HG03159 (cell line): ENCODE results near the gene TMEM120A.

Experiments used
- ATAC-seq: cut with Tn5 transposase; IDR thresholded peaks from one replicate; pipeline ENCODE4 v1.9.1; 2021; ENCODE audit warnings: mild to moderate bottlenecking, moderate library complexity; ENCODE audit not compliant: unreplicated experiment

Gene TMEM120A

GRCh38 chr7:75961218-75961617 lies 33.2 kb downstream of the TMEM120A start:
- no peak for ATAC-seq

- no peak for ATAC-seq
Measured at GRCh38 chr7:75960372-75960771, 34.0 kb downstream of the TMEM120A start.

DNA sequence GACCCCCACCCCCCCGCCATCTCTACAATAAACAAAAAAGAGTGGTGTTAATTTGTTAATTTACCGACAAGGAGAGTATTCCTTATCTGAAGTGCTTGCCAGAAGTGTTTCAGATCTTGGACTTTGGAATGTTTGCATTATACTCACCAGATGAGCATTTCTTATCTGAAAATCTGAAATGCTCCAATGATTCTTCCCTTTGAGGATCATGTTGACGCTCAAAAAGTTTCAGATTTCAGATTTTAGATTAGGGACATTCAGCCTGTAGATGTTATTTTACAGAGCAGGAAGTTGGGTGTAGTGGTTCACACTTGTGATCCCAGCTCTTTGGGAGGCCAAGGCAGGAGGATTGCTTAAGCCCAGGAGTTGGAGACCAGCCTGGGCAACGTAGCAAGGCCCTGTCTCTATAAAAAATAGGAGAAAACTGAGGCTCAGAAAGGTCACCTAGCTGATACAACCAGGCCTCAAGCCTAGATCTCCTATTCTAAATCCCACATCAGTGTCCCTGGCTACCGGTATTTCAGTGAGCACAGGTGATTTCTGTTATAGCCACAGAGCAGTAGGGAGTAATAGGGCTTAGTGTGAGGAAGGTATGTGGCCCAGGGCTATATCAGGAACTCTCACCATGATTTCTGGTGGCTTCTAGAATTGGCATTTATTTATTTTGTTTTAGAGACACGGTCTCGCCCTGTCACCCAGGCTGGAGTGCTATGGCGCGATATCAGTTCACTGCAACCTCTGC lies 35.4 kb downstream of the TMEM120A start:
- ATAC-seq = no peak

DNA sequence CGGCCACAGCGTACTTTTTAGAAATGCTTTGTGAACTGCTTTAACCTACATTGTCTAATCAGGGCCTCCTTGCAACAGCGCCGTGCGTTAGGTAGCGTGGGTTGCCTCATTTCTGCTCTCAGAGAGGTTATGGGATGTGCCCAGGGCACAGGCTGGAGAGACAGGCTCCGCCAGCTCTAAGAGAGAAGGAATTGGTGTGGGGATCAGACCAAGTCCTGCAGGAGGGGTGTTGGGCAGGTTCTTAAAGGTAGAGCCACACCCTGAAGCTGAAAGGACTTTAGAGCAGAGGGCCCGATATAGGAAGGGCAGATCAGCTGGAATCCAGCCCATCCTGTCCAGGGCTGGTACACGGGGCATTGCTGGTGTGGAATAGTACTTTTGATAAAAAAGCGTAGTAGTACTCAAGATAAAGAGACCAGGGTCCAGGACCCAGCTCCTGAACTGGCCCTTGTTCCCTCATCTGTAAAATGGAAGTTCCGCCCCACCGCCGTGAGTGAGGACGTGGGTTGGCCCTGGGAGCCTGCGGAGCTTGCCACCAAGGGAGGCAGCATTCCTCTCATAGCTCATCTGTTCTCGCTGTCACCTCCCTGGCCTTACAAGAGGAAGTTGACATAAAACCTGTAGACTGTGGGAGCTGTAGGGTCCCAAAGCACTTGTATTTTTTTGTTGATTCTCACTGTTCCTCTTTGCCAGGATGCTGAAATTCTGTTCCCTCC lies 37.2 kb downstream of the TMEM120A start:
- ATAC-seq = no peak

- no peak for ATAC-seq
Measured at GRCh38 chr7:75955331-75955955, 39.0 kb downstream of the TMEM120A start.

- ATAC-seq = no peak
Measured at GRCh38 chr7:75953931-75954330, 40.5 kb downstream of the TMEM120A start.

DNA sequence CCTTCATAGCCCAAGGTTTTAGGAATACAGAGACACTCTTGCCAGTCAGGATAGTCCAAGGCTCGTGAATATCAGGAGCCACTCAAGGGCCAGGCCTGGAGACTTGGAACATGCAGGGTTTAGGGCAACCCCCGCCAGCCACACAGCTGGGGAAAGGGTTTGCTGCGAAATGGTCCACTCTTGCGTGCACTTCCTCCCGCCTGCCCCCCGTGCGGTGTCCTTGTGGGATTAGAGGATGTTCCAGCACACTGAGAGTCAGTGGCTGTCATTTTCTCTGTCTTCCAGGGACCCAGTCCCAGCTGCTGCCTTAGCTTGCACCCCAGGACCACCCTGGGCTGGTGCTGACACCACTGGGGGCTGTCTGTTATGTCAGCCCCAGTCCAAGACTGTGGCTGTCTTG lies 41.0 kb downstream of the TMEM120A start:
- no peak for ATAC-seq

DNA sequence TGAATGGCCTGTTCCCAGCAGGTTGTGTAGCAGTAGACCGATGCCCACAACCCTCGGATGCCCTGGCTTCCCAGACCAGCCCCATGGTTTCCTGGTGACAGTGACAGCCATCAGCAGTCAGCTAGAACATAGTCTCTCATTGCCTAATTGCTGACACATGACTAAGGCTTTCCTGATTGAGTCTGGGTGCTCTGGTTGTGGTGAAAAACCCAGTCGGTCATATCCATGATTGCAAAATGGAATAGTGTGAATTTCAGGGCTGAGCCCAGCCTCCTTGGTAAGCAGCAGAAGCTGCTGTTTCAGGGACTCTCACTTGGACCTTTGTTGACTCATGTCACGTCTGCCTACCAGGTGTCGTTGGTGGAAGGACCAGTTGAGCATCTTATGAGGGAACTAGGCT lies 42.9 kb downstream of the TMEM120A start:
- ATAC-seq = no peak

- ATAC-seq = no peak
Measured at GRCh38 chr7:75950111-75950681, 44.2 kb downstream of the TMEM120A start.

- no peak for ATAC-seq
Measured at GRCh38 chr7:75948179-75948578, 46.2 kb downstream of the TMEM120A start.

DNA sequence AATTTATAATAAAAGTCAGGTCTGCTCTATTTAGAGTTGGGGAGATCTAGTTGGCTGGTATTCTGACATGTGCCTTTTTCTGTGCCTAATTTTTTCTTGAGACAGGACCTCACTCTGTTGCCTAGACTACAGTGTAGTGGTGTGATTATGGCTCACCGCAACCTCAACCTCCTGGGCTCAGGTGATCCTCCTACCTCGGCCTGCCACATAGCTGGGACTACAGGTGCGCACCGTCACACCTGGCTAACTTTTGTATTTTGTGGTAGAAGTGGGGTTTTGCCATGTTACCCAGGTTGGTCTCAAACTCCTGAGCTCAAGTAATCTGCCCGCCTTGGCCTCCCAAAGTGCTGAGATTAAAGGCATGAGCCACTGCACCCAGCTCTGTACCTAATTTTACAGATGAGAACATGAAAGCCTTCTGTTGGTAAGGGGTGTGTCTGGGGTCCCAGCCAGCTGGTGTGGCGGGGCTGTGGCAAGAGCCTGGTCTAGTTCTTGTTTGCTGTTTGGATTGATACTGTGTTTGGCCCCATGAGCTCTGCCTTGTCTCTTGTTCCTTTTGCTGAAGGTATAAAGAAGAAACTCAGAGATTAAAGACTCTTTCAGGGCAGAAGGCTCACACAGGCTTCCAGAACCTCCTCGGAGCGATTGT lies 48.1 kb downstream of the TMEM120A start:
- ATAC-seq = no peak

GRCh38 chr7:75945297-75946168 lies 48.9 kb downstream of the TMEM120A start:
- no peak for ATAC-seq

DNA sequence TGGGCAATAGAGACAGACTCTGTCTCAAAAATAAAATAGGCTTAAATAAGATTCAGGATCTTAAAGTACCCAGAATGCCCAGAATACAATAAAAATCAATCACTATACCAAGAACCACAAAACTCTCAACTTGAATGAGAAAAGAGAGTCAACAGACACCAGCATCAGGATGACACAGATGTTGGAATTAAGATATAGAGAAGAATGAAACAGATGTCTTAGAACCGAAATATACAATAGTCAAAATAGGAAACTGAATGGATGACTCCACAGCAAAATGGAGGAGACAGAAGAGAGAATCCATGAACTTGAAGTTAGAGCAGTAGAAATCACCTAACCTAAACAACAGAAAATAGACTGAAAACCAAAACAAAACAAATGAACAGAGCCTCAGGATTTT lies 49.9 kb downstream of the TMEM120A start:
- no peak for ATAC-seq

DNA sequence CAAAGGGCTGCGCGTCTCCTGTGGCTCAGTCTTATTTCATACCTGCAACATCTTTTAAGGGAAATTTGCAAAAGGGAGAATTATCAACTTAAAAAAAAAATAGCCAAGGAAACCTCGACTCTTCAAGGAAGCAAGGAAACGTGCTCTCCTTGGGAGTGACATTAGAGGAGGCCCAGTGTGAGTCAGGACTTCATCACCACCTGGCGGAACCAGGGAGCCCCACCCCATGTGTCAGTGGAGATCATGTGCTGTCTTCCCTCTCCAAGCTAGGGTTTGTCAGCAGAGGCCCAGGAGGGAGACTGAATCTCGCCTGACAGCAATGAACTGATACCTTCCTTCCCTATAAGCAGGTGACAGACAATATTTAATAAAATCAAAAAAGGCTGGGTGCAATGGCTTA lies 50.5 kb downstream of the TMEM120A start:
- no peak for ATAC-seq

- no peak for ATAC-seq
Measured at GRCh38 chr7:75938921-75939320, 55.5 kb downstream of the TMEM120A start.

DNA sequence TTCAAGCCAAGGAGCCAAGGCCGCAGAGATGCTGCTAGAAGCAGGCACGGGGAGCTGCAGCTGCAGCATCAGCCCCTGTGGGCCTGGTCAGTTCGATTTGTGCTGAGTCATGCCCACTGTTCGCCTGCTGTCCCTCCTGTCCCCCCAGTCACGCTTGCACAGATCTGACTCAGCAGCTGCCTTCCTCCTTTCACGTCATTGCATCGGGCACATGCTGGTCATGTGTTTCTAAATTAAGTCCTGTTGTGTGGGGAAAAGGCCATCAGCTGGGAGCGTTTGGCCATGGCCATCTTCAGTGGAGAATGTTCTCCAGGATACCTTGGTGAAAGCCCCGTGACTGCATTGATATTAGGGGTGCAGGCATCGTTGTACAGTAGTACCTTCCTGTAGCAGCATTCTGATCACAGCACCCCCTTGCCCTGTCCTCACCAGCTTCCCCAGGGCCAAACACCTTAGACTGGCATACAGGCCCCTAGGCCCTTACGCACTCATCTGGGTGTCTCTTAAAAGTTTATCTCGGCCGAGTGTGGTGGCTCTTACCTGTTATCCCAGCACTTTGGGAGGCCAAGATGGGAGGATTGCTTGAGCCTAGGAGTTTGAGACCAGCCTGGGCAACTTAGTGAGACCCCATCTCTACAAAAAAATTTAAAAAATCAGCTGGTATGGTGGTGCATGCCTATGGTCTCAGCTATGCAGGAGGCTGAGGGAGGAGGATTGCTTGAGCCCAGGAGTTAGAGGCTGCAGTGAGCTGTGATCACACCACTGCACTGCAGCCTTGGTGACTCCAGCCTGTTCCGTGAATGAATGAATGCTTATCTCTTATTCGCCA lies 56.2 kb downstream of the TMEM120A start:
- no peak for ATAC-seq
